CD4-positive, alpha-beta T cell treated with Interleukin-17A for 1 hour (primary cell): ENCODE results near the gene ZBTB40.

Experiments
- DNase-seq: peaks from one replicate; pipeline ENCODE4 v3.0.0-alpha.2; 2020

The ZBTB40 gene

GRCh38 chr1:22472596-22472995 is 20.9 kb downstream of the ZBTB40 start:
- DNase-seq: no peak

DNA sequence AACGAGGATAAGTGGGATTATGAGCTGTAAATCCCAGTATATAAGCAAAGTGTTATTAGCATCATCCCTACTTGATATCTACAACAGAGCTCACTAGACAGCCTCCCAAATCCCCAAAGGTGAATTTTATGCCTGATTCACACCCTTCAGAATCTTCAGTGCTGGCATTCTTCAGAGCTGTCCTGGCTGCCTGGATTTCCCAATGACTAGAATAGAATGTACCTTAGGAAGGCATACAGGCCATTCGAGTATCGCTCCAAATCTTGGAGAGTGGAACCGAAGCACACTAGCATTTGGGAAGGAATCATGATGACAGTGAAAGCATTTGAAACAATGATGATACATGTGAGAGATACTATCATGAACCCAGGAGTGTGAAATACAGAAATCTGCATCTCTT is 22.3 kb downstream of the ZBTB40 start:
- no peak for DNase-seq

- DNase-seq: no peak
These were observed 24.9 kb downstream of the ZBTB40 start for GRCh38 chr1:22476566-22476965.

DNA sequence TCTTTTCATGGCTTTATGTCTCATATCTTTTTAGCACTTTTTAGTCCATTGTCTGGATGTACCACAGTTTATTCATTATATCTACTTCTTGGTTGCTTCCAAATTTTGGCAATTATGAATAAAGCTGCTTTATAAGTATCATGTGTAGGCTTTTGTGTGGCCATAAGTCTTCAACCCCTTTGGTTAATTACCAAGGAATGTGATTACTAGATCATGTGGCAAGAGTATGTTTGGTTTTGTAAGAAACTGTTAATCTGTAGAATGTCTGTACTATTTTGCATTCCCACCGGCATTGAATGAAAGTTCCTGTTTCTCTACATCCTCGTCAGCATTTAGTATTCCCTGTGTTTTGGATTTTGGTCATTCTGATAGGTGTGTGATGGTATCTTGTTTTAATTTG is 31.5 kb downstream of the ZBTB40 start:
- DNase-seq: no peak

DNA sequence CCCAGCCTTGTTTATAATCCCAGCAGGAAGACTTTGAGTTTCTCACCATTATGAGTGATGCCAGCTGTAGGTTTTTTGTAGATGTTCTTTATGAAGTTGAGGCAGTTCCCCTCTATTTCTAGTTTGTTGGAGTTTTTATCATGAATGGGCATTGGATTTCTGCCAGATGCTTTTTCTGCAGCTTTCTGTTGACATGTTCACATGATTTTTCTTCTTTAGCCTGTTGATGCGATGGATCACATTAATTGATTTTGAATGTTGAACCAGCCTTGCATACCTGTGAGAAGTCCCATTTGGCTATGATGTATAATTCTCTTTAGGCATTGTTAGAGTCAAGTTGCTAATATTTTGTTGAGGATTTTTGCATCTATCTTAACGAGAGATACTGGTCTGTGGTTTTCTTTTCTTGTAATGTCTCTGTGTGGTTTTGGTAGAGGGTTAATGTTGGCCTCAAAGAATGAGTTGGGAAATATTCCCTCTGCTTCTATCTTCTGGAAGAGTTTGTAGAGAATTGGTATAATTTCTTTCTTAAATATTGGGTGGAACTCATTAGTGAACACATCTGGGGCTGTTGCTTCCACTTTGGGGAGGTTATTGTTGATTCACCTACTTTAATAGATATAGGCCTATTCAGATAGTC is 33.2 kb downstream of the ZBTB40 start:
- DNase-seq: no peak

- no peak for DNase-seq
These were observed 33.8 kb downstream of the ZBTB40 start for GRCh38 chr1:22485431-22485830.

- DNase-seq: no peak
These were observed 36.1 kb downstream of the ZBTB40 start for GRCh38 chr1:22487781-22488180.

DNA sequence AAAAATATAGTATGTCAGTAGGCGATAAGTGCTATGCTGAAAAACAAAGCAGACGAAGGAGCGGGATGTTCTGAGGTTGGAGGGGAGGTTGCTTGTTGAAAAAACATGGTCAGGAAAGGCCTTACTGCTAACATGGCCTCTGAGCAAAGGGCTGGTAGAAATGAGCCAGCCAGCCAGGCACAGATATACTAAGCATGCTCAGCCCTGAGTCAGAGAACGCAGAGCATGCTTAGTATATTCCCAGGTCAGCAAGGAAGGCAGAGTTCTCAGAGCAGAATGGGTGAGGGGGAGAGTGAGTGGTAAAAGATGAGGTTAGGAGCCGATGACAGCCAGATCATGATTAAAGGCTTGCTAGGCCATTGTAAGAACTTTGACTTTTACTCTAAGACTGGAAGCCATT is 36.7 kb downstream of the ZBTB40 start:
- DNase-seq: no peak

- no peak for DNase-seq
These were observed 37.6 kb downstream of the ZBTB40 start for GRCh38 chr1:22489278-22489677.

GRCh38 chr1:22489823-22490222 is 38.2 kb downstream of the ZBTB40 start:
- no peak for DNase-seq

DNA sequence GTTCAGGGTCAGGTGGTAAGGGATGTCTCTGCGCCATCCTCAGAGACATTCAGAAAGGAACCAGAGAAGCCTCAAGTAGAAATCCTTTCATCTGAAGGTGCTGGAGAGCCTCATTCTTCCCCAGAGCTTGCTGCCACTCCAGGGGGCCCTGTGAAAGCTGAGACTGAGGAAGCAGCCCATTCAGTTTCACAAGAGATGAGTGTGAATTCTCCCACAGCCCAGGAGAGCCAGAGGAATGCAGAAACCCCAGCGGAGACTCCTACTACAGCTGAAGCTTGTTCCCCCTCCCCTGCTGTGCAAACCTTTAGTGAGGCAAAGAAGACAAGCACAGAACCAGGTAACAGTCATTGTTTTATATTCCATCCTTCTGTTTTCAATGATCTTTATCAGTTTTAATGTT is 38.7 kb downstream of the ZBTB40 start:
- DNase-seq: no peak

DNA sequence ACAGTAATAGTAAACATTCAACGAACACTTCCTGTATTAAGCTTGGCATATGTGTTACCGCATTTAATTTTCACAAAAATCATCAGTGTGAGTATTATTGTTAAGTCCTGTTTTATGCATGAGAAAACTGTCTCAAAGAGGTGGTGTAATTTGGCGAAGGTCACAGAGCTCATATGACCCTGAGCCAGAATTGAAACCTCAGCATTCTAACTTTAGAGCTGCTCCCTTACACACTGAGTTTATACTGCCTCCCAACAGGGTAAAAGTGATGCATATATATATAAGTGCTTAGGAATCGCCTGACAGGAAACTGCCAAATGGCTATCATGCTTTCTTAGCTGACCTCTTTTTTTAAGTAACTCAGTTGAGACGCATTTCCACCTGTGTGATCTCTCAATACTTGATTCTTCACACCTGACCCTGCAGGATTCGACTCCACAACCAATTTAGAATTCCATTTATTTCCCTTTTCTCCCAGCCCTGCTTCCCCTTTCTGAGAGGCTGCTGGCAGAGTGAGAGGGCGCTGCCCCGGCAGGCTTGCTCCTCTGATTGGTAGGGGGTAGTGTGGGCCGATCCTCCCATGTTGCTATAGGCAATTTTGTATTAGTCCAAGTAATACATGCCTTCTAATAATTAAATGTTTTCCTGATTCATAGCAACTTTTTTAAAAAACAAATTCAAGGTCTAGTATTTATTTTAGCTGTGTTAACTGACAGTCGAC is 40.5 kb downstream of the ZBTB40 start:
- no peak for DNase-seq

DNA sequence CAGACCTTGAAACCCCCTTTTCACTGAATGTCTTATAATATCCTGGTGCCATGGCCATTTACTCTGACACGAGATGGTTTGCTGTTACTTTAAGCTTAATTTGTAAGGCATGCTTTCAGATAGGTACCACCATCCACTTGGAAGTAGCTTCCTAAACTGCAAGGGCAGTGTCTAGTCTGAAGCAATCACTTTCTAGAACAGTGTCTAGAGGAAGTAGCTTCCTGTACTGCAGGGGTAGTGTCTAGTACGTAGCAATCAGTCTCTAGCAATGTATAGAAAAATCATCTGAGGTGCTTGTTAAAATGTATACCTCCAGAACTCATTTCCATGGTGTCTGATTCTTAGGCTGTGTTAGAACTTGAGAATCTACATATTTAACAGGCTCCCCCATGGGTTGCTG is 42.5 kb downstream of the ZBTB40 start:
- no peak for DNase-seq

- no peak for DNase-seq
These were observed 43.4 kb downstream of the ZBTB40 start for GRCh38 chr1:22494943-22495579.

- no peak for DNase-seq
These were observed 45.0 kb downstream of the ZBTB40 start for GRCh38 chr1:22496536-22497160.

- no peak for DNase-seq
These were observed 46.8 kb downstream of the ZBTB40 start for GRCh38 chr1:22498463-22498862.

DNA sequence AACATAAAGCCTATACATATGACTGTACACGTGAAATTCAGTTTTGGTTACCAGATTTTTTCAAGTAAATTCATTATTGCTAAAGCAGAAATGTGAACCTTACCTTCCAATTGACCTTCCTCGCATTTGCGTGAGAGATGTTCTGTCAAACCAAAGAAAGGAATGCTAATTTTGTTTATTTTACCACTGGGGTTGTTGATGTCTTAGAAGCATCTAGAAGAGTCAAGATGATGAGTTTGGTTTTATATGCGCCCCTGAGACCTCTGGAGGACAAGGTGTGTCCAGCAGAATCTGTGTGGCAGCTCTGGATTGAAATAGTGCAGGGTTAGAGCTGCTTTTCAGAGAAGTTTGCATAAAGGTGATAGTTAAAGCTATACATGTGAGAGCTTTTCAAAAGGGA is 48.4 kb downstream of the ZBTB40 start:
- no peak for DNase-seq

- no peak for DNase-seq
These were observed 48.8 kb downstream of the ZBTB40 start for GRCh38 chr1:22500471-22500870.

GRCh38 chr1:22502202-22502601 is 50.6 kb downstream of the ZBTB40 start:
- no peak for DNase-seq

DNA sequence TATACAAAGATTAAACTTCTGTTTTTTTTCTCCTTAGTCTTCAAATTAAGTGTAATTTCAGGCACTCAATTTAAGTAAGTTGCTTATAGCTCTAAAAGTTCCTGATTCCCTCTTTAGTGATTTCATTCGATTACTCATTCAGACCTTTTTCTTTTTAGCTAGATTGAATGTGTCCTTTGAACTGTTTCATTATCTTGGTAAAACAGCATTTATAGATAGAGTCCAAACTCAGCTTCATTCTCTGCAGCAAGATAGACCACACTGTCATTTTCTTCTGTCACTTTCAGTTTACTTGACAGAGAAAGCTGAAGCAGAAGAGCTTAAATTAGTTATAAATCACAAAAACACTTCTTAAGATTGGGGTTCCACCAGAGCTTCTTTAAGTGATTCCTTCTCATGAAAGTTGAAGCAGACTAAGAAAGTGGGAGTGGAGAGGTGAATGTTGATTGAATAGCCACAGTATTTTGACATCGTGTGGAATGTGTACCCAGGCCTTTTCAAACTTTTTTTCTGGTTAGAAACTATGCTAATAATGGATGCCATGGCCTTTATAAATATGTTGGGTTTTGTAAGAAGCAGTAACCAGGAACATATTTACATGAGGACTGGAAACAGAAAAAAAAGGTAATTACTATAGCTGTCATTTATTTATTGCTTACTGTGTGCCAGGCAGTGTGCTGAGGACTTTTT is 52.2 kb downstream of the ZBTB40 start:
- DNase-seq: no peak

DNA sequence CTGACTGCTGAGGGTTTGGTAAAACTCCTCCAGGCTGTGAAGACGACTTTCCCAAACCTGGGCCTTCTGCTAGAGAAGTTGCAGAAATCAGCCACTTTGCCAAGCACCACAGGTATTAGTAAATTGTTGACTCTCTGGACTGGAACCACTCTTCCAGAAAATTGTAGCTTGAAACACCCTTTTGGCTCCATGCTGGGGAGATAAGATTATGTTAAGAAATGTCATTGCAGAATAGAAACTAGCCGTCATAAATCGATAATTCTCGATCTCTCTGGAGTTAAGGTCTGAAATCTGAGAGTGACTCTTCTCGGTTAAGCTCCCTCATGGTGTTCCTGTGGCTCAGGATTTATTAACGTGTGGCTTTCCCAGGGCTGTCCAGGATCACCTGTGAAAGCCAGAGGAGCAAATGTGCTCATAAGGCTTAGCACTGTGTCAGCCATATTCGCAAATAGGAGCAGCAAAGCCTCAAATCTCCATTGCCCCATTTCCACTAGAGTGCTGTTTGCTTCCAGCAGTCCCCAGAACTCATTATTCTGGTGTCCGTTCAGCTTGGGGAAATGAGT is 54.6 kb downstream of the ZBTB40 start:
- no peak for DNase-seq

- no peak for DNase-seq
These were observed 55.9 kb downstream of the ZBTB40 start for GRCh38 chr1:22507587-22507986.

GRCh38 chr1:22508329-22508728 is 56.7 kb downstream of the ZBTB40 start:
- no peak for DNase-seq
